Muscle layer of colon (tissue), 2 donors: Measurements from ENCODE around the gene SNAI3.
A peak's percentile ranks its signal among the peaks of the same experiment; 100 is the strongest.

Experiments
- H3K27ac ChIP-seq: one replicate; pipeline ENCODE4 v1.7.0; 2013; ENCODE audit warnings: low read depth, mild to moderate bottlenecking, low read length, moderate library complexity
- H3K27me3 ChIP-seq, 2 donors: one replicate each; pipeline ENCODE4 v1.7.0; 2013; ENCODE audit warnings: low read length in 2 of 2, mild to moderate bottlenecking in 2 of 2; ENCODE audit not compliant: insufficient read depth in 2 of 2, control insufficient read depth in 1 of 2
- H3K36me3 ChIP-seq: one replicate; pipeline ENCODE4 v1.7.0; 2013; ENCODE audit warnings: mild to moderate bottlenecking, low read length; ENCODE audit not compliant: insufficient read depth
- H3K4me1 ChIP-seq: one replicate; pipeline ENCODE4 v1.7.0; 2013; ENCODE audit warnings: mild to moderate bottlenecking, low read length; ENCODE audit not compliant: insufficient read depth
- H3K4me3 ChIP-seq, 2 donors: one replicate each; pipeline ENCODE4 v1.7.0; 2013; ENCODE audit warnings: low read length in 2 of 2, low read depth in 1 of 2, mild to moderate bottlenecking in 1 of 2, moderate library complexity in 1 of 2
- H3K9ac ChIP-seq: one replicate; pipeline ENCODE4 v1.7.0; 2013; ENCODE audit warnings: low read length
- H3K9me3 ChIP-seq: one replicate; pipeline ENCODE4 v1.7.0; 2013; ENCODE audit warnings: mild to moderate bottlenecking, low read length
- donor health status: abdominal sarcoma.
- donor health status: Adenocarcinoma of cecum.

The SNAI3 gene

DNA sequence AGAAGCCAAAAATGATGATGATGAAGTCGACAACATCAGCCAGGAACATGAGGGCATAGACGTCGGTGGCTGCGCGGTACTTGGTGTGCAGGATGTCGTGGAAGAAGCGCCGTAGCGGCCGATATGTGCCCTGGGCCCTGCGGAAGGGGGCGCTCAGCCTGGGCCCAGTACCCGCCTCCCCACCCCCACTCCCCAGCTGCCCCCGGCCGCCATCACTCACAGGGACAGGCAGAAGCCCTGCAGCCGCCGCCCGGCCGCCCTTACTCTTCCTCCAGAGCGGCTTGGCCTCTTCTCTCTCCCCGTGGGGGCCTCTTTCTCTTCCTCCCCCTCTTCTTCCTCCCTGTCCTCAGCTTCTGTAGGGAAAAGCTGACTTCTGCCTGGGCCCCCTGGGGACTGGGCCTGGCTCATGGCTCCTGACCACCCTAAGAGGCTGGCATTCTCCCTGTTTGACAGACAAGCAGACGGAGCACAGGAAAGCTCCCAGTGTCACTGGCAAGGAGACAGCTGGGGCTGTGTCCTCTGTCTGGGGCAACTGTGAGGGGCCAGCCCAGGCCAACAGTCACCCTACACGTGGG, 34.2 kb upstream of the SNAI3 start:
- Histone ChIP-seq H3K9ac (no peak overlapping the region), H3K27ac (no peak overlapping the region), H3K4me3 (no peak overlapping the region), H3K27me3 (no peaks in the 10 kb centered on the region), H3K4me1 (peaks cover 17% of the 10 kb centered on the region), H3K9me3 (no peaks in the 10 kb centered on the region), H3K36me3 (peaks cover 89% of the 10 kb centered on the region)

DNA sequence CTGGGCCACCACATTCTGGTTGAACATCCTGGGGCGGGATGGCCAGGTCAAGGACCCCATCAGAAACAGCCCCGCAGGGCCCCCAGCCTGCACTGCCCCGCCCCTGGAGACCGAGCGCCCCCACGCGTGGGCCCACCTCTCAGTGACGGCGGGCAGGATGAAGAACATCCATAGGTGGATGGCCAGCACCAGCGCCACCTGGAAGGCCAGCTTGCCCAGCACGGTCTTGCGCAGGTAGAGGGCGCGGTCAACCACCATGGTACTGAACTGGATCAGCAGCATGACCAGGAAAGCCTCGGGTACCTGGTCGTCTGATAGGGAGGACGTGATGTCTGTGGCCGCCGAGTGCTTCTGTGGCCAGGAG, 33.6 kb upstream of the SNAI3 start:
- Histone ChIP-seq H3K27me3 (no peaks in the 10 kb centered on the region), H3K4me1 (peaks cover 17% of the 10 kb centered on the region), H3K27ac (peak overlapping the region; percentile 54), H3K36me3 (peaks cover 88% of the 10 kb centered on the region), H3K9me3 (no peaks in the 10 kb centered on the region), H3K4me3 (no peak overlapping the region), H3K9ac (no peak overlapping the region)

DNA sequence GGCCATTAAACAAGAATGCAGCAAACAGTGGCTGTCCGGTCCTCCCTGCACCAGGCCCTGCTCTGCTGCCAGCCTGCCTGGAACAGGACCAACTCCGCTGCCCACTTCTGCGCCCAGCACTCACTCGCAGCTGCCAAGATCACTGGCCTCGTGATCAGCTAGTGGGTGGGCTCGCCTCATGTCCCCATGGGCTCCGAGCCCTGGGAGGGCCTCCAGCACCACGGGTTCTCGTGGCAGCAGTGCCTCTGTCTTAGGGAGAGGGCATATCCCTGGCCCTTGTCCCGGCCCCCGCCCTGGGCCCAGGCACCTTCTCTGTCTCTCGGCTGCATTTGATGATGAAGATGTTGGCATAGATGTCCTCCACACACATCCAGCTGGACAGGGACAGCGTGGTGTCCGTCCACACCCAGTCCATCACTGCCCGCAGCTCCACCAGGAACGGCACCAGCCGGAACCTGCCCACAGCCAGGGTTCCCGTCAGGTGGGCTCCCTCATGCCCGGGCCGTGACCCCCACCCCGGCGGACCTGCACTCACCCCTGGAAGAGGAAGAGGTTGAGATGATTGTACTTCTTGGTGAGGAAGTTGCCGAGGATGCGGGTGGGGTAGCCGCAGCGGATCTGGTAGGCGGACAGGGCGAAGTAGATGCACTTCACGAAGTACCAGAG, 33.1 kb upstream of the SNAI3 start:
- Histone ChIP-seq H3K27me3 (no peaks in the 10 kb centered on the region), H3K9ac (no peak overlapping the region), H3K27ac (peak overlapping the region; percentile 54), H3K4me1 (peaks cover 17% of the 10 kb centered on the region), H3K9me3 (no peaks in the 10 kb centered on the region), H3K36me3 (peaks cover 88% of the 10 kb centered on the region), H3K4me3 (no peak overlapping the region)

DNA sequence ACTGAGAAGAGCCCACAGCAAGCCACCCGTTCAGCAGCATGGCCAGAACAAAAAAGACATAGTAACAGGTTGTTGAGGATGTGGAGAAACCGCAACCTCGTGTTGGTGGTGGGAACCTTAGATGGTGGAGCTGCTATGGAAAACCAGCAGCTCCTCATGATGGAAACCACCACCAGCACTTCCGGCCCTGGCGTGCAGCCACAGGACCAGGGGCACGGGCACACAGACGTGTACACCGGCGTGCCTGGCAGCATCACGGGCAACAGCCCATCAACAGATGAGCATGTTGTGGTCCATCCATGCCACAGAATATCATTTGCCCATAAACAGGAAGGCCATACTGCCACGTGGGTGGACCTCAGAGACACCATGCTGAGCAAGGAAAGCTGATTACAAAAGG, 31.9 kb upstream of the SNAI3 start:
- Histone ChIP-seq H3K9ac (no peak overlapping the region), H3K27me3 (no peaks in the 10 kb centered on the region), H3K36me3 (peaks cover 87% of the 10 kb centered on the region), H3K4me3 (no peak overlapping the region), H3K9me3 (no peaks in the 10 kb centered on the region), H3K4me1 (peaks cover 17% of the 10 kb centered on the region), H3K27ac (no peak overlapping the region)

DNA sequence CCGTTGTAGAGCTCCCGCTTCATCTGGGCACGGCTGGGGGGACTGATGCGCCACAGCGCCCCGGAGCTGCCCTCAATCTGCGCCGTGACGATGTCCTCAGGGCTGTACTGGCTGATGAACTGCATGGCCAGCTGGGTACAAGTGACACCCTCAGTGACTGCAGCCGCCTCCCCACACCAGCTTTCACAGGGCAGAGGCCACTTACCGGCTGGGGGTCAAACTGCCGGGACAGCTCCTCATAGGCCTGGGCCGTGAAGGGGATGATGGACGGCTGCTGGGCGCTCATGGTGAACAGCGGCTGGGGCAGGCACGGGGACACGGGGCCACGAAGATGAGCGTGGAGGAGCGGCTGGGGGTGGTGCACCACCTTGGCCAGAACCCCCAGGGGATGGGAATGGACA, 30.3 kb upstream of the SNAI3 start:
- Histone ChIP-seq H3K36me3 (peaks cover 74% of the 10 kb centered on the region), H3K4me3 (no peak overlapping the region), H3K27me3 (no peaks in the 10 kb centered on the region), H3K27ac (no peak overlapping the region), H3K9me3 (no peaks in the 10 kb centered on the region), H3K4me1 (peaks cover 17% of the 10 kb centered on the region), H3K9ac (no peak overlapping the region)

DNA sequence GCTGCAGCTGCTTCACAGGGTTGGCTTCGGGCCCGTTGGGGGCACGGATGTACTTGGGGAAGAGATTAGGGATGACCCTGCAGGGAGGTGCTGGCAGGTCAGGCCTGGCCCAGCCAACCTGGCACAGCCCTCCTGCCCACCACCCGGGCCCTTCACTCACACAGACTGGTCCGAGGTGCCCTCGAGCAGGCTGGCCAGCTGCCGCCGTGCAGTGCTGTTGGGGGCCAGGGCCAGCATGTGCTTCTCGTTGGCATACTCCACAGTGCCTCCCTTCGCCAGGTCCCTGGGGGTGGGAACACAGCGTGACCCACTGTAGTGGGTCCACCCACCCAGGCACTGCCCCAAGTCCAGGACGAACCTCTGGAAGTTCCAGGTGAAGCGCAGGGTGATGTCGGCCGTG, 29.9 kb upstream of the SNAI3 start:
- Histone ChIP-seq H3K36me3 (peaks cover 70% of the 10 kb centered on the region), H3K4me1 (peaks cover 17% of the 10 kb centered on the region), H3K4me3 (no peak overlapping the region), H3K27me3 (no peaks in the 10 kb centered on the region), H3K27ac (no peak overlapping the region), H3K9me3 (no peaks in the 10 kb centered on the region), H3K9ac (no peak overlapping the region)

DNA sequence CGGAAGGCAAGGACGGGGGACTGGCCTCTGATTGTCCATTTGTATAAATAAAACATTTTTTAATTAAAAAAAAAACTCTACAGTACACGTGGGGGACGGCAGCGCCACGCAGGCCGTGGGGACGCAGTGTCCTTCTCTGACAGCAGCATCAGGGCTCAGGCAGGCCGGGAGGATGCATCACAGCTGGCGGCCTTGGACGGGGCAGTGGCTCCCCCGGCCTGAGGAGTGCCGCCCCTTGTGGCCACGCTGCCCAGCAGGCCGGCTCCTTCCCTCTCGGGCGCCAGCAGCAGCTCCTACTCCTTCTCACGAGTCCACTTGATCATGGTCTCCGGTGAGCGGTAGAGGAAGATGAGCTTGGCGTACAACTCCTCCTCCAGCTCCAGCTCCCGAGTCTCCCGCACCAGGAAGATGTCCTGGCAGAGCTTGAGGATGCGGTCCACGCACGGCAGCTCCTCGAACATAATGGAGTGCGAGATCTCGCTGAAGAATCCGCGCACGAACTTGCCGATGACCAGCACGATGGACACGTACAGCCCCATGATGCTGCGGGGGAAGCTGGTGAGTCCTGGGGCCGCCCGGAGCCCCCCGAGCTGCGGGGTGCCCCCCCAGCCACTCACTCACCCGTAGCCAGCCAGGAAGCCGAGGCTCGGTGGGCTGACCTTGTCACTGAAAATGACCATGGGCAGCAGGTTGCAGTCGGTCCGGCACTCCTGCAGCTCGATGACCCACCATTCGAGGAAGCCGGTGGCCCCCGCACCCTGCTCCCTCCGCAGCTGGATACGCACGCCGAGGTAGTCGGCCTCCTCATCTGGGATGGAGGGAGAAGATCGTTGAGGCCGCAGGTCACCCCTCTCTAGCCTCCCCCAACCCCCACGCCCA, 29.2 kb upstream of the SNAI3 start:
- H3K27me3 ChIP-seq = no peaks in the 10 kb centered on the region
- no peak overlapping the region for H3K27ac ChIP-seq
- peaks cover 64% of the 10 kb centered on the region for H3K36me3 ChIP-seq
- peaks cover 17% of the 10 kb centered on the region for H3K4me1 ChIP-seq
- no peak overlapping the region for H3K9ac ChIP-seq
- H3K9me3 ChIP-seq = no peaks in the 10 kb centered on the region
- no peak overlapping the region for H3K4me3 ChIP-seq

DNA sequence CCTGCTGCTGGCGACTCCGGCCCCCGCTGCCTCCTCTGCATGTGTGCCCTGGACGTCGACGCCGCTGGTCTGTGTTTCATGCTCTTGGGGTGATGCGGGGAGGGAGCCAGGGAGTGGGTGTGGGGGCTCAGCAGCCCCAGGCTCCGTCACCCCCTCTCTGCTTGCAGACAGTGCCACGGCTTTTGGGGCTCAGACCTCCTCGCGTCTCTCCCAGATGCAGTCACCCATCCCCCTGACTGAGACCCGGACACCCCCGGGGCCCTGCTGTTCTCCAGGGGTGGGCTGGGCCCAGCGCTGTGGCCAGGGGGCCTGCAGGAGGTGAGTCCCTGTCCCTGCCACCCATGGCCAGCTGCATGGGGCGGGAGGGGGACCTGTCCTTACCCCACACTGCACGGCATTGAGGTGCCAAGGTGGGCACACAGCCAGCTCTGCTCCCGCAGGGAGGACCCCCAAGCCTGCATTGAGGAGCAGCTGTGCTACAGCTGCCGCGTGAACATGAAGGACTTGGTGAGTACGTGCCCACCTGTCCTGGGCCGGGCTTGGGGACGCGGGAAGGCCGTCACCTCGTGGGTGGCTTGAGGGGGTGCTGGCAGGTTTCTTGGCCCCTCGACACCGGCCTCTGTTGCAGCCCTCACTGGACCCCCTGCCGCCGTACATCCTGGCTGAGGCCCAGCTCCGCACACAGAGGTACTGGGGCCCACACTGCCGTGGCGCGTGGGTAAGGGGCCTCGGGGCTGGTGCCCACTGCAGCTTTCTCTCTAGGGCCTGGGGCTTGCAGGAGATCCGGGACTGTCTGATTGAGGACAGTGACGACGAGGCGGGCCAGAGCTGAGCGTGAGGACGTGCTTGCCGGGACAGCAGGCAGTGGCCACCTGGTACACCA, 28.4 kb upstream of the SNAI3 start:
- peaks cover 12% of the 10 kb centered on the region for H3K4me1 ChIP-seq
- peaks cover 58% of the 10 kb centered on the region for H3K36me3 ChIP-seq
- no peaks in the 10 kb centered on the region for H3K27me3 ChIP-seq
- no peaks in the 10 kb centered on the region for H3K9me3 ChIP-seq
- no peak overlapping the region for H3K9ac ChIP-seq
- H3K27ac ChIP-seq = no peak overlapping the region
- H3K4me3 ChIP-seq = no peak overlapping the region

DNA sequence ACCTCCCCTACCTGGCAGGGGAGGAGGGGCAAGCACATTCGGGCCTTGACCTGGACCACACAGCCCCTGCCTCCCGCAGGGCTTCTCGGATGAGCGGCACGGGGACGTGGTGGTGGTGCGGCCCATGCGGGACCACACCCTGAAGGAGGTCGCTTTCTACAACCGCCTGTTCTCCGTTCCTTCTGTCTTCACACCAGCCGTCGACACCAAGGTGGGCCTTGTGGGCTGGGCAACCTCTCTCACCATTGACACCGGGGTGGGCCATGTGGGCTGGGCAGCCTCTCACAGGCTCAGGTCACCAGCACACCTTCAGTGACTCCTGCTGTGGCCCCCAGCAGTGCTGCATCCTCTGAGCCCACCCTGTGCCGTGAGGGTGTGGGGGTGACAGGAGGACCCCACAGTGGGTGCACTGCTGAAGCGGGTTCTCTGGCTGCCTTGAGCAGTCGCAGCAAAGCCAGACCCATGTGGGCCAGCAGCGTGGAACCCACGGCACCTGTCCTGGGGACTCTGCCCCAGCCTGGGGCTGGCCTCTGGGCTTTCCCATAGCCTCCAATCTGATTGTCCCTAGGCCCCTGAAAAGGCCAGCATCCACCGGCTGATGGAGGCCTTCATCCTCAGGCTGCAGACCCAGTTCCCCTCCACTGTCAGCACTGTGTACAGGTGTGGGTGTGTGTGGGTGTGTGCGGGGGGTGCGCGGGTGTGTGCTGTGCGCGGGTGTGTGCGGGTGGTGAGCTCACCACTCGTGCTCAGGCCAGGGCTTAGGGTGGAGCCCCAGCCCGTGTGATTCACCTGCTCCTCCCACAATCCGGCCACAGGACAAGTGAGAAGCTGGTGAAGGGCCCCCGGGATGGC, 27.5 kb upstream of the SNAI3 start:
- H3K9ac ChIP-seq = no peak overlapping the region
- peaks cover 52% of the 10 kb centered on the region for H3K36me3 ChIP-seq
- no peak overlapping the region for H3K4me3 ChIP-seq

DNA sequence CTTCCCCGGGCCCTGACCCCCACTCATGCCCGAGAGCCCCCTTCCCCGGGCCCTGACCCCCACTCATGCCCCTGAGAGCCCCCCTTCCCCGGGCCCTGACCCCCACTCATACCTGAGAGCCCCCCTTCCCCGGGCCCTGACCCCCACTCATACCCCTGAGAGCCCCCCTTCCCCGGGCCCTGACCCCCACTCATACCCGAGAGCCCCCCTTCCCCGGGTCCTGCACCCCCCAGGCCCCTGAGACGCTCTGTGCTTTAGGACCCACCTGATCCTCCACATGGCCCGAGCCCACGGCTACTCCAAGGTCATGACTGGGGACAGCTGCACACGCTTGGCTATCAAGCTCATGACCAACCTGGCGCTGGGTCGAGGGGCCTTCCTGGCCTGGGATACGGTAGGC, 26.7 kb upstream of the SNAI3 start:
- H3K4me1 ChIP-seq = no peaks in the 10 kb centered on the region
- no peak overlapping the region for H3K9ac ChIP-seq
- H3K4me3 ChIP-seq = no peak overlapping the region
- H3K36me3 ChIP-seq = peaks cover 45% of the 10 kb centered on the region
- no peaks in the 10 kb centered on the region for H3K27me3 ChIP-seq
- H3K27ac ChIP-seq = no peak overlapping the region
- H3K9me3 ChIP-seq = no peaks in the 10 kb centered on the region

More for the DNA sequence above, 27.5 kb upstream of the SNAI3 start:
- Histone ChIP-seq H3K4me1 (peaks cover 6% of the 10 kb centered on the region), H3K27me3 (no peaks in the 10 kb centered on the region), H3K27ac (no peak overlapping the region), H3K9me3 (no peaks in the 10 kb centered on the region)
